ENCODE data around the gene PTGFRN.
"Not testable (repeated sequence)": the region's sequence is repeated elsewhere in the genome, so short reads cannot be mapped to it uniquely, and the experiment has no call there.

Gene PTGFRN

DNA sequence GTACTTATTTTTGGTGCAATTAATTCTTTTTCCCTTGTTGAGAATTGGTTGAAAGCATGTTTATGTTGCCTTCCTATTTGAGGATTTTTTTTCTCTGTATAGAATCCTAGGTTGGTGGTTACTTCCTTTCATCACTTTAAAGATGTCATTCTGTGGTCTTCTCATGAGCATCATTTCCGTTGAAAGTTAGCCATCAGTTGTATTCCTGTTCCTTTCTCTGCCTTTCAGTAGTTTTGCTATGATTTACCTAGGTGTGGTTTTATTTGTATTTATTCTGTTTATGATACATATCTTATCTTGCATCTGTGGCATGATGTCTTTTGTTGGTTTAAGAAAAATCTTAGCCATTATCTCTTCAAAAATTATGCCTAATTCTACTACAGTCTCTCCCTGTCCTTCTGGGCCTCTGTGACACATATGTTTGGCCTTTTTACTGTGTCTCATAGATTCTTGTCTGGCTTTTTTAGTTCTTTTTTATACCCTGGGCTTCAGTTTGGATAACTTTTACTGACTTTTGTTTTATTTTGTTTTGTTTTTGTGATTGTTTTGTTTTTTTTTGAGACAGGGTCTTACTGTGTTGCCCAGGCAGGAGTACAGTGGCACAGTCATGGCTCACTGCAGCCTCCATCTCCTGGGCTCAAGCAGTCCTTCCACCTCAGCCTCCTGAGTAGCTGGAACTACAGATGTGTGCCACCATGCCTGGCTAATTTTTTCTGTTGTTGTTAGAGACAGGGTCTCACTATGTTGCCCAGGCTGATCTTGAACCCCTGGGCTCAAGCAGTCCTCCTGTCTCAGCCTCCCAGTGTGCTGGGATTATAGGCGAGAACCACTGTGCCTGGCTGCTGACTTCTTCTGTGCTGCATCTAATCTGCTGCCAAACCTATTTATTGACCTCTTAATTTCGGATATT lies 24.1 kb downstream of the PTGFRN start:
- no peak overlapping the region for H3K4me3 ChIP-seq
- TF ChIP-seq, protein P1, sequence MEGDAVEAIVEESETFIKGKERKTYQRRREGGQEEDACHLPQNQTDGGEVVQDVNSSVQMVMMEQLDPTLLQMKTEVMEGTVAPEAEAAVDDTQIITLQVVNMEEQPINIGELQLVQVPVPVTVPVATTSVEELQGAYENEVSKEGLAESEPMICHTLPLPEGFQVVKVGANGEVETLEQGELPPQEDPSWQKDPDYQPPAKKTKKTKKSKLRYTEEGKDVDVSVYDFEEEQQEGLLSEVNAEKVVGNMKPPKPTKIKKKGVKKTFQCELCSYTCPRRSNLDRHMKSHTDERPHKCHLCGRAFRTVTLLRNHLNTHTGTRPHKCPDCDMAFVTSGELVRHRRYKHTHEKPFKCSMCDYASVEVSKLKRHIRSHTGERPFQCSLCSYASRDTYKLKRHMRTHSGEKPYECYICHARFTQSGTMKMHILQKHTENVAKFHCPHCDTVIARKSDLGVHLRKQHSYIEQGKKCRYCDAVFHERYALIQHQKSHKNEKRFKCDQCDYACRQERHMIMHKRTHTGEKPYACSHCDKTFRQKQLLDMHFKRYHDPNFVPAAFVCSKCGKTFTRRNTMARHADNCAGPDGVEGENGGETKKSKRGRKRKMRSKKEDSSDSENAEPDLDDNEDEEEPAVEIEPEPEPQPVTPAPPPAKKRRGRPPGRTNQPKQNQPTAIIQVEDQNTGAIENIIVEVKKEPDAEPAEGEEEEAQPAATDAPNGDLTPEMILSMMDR (IDR thresholded peaks at IDR 0.05), result no peak
- no peak overlapping the region for H3K27ac ChIP-seq
- no peak for DNase-seq (ENCODE audit: low spot score)

DNA sequence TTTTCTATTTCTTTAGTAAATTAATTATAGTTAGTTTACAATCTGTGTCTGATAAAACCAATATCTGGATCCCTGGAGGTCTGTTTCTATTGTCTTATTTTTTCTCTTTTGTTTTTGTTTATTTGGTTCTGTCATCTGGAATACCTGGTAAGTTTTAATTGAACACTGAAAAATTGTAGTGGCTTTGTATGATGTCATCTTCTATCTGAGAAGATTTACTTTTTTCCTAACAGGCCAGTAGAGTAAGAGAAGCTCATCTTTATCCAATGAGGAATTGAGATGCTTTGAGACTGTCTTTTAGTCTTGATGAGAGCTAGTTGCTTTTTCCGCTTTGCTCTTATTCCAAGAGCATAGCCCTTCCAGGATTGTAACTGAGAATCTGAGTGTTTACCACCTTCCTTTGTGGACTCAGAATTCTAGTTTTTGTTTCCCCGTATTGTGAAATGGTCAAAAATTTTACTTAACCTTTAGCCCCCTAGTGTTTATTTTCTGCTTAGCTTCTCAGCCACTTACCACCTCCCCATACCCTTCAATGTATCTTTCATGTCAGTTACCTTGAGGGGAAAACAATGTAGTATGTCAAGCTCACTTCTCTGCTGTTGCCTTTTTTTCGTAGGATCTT lies 25.0 kb downstream of the PTGFRN start:
- TF ChIP-seq, protein P1 (IDR thresholded peaks at IDR 0.05), result no peak
- Histone ChIP-seq H3K4me3 (no peak overlapping the region), H3K27ac (no peak overlapping the region)
- DNase-seq (ENCODE audit: low spot score), result no peak

DNA sequence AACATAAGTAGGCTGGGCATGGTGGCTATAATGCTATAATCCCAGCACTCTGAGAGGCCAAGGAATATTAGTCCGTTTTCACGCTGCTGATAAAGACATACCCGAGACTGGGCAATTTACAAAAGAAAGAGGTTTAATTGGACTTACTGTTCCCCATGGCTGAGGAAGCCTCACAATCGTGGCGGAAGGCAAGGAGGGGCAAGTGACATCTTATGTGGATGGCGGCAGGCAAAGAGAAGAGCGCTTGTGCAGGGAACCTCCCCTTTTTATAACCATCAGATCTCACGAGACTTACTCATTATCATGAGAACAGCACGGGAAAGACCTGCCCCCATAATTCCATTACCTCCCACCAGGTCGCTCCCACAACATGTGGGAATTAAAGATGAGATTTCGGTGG lies 28.5 kb downstream of the PTGFRN start:
- Histone ChIP-seq H3K27ac (no peak overlapping the region), H3K4me3 (no peak overlapping the region)
- TF ChIP-seq, protein P1 (IDR thresholded peaks at IDR 0.05), result no peak
- no peak for DNase-seq (ENCODE audit: low spot score)

DNA sequence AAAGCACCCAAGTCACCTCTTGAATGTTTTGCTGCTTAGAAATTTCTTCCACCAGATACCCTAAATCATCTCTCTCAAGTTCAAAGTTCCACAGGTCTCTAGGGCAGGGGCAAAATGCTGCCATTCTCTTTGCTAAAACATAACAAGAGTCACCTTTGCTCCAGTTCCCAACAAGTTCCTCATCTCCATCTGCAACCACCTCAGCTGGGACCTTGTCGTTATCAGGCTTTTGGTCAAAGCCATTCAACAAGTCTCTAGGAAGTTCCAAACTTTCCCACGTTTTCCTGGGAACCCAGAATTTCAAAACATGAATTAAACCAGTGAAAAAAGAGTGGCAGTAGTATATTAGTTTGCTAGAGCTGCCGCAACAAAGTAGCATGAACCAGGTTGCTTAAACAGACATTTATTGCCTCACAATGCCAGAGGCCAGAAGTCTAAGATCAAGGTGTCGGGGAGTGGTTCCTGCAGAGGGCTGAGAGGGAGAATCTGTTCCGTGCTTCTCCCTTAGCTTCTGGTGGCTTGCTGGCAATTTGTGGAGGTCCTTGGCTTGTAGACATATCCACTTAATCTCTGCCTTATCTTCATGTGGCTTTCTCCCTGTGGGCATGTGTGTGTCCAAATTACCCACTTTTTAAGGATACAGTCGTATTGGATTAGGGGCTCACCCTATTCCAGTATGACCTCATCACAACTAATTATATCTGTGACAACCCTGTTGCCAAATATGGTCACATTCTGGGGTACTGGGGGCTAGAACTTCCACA lies 30.2 kb downstream of the PTGFRN start:
- not testable (repeated sequence) for H3K27ac ChIP-seq; H3K4me3 ChIP-seq; DNase-seq (ENCODE audit: low spot score)

DNA sequence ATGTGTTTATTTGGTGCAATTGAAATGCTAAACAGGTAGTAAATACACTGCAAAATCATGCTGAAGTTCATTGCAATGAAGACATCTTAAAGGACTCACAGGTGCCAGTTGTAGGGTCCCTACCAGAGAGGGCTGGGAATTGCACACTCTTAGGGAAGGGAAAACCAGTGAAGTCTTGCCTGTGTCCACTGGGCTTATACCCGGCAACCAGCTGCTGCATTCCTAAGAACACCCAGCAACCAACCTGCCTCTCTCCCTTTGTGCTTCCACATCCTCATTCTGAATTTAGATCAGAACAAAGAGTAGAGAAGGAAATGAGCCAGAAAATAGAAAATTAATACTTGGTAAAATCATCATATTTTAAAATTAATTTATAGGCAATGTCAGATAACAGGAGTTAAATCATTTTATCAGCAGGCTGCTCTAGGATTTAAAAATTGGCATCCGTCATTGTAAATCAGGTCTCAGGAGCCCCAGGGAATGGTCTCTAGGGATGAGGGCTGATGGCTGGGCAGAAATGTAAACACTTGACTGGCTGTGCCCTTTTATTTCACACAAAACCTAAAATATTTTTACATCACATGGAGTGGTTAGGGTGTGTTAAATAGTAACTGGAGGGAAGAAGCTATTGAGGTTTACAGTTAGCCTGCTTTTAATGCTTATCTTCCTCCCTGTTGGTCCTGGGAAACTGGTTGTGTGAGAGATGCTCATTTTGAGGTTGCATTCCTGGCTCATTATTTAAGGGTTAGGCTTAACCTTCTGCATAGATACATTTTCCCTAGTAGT lies 31.3 kb downstream of the PTGFRN start:
- H3K4me3 ChIP-seq, result no peak overlapping the region
- H3K27ac ChIP-seq, result no peak overlapping the region

DNA sequence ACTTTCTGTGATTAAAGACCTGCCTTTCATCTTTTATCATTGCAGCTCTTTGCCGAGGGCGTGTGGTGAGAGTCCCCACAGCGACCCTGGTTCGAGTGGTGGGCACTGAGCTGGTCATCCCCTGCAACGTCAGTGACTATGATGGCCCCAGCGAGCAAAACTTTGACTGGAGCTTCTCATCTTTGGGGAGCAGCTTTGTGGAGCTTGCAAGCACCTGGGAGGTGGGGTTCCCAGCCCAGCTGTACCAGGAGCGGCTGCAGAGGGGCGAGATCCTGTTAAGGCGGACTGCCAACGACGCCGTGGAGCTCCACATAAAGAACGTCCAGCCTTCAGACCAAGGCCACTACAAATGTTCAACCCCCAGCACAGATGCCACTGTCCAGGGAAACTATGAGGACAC lies 32.0 kb downstream of the PTGFRN start:
- no peak for DNase-seq (ENCODE audit: low spot score)
- H3K27ac ChIP-seq, result no peak overlapping the region
- TF ChIP-seq, protein P1 (IDR thresholded peaks at IDR 0.05), result no peak
- no peak overlapping the region for H3K4me3 ChIP-seq

More for the DNA sequence above, 31.3 kb downstream of the PTGFRN start:
- TF ChIP-seq, protein P1 (IDR thresholded peaks at IDR 0.05), result no peak
- DNase-seq (ENCODE audit: low spot score), result no peak

Data from coronary artery (tissue), 2 donors.